Spleen (tissue), 11 donors: ENCODE data around the gene ANGPTL2. TPM values are rescaled to one million over a fixed set of nuclear protein-coding genes. Genes with fewer than 3 reads are reported as not detected.

Experiments used
- DNase-seq: peaks from one replicate; pipeline ENCODE4 v3.0.0-alpha.2; 2020
- H3K27ac ChIP-seq, 8 donors: fragments of 200-600 bp; sonication (generic) in 7 of 8; 1 replicate in 4 of 8; 2 replicates in 4 of 8; pipeline versions ENCODE4 v1.5.0 to v1.8.0; 2016 to 2021; ENCODE audit warnings: inconsistent platforms in 4 of 8, mild to moderate bottlenecking in 4 of 8, moderate library complexity in 1 of 8
- H3K27me3 ChIP-seq, 7 donors: fragments of 200-600 bp; sonication (generic) in 6 of 7; replicated peaks in 1 of 7; 1 replicate in 4 of 7; 2 replicates in 3 of 7; pipeline versions ENCODE4 v1.5.0 to v1.8.0; 2016 to 2021; ENCODE audit warnings: inconsistent platforms in 3 of 7, mild to moderate bottlenecking in 1 of 7
- H3K36me3 ChIP-seq, 6 donors: fragments of 200-600 bp; sonication (generic) in 5 of 6; 1 replicate in 4 of 6; 2 replicates in 2 of 6; pipeline versions ENCODE4 v1.5.0 to v1.8.0; 2016 to 2021; ENCODE audit warnings: inconsistent platforms in 2 of 6
- H3K4me1 ChIP-seq, 6 donors: fragments of 200-600 bp; sonication (generic) in 5 of 6; 1 replicate in 3 of 6; 2 replicates in 3 of 6; pipeline versions ENCODE4 v1.5.0 to v1.8.0; 2016 to 2021; ENCODE audit warnings: inconsistent platforms in 3 of 6
- H3K4me3 ChIP-seq, 8 donors: fragments of 200-600 bp; sonication (generic) in 7 of 8; 1 replicate in 4 of 8; 2 replicates in 4 of 8; pipeline versions ENCODE4 v1.5.0 to v1.8.0; 2016 to 2021; ENCODE audit warnings: inconsistent platforms in 4 of 8, mild to moderate bottlenecking in 4 of 8, moderate library complexity in 2 of 8
- H3K9me3 ChIP-seq, 8 donors: fragments of 200-600 bp; sonication (generic) in 7 of 8; 1 replicate in 4 of 8; 2 replicates in 4 of 8; pipeline versions ENCODE4 v1.5.0 to v1.8.0; 2016 to 2021; ENCODE audit warnings: inconsistent platforms in 4 of 8
- CTCF ChIP-seq, 11 experiments: fragments of 200-600 bp in 7 of 11; fragments of 450-650 bp in 4 of 11; sonication (generic) in 4 of 11; IDR thresholded peaks in 8 of 11; conservative IDR thresholded peaks in 3 of 11; 1 replicate in 7 of 11; 2 replicates in 4 of 11; pipeline versions ENCODE4 v1.4.0 to v1.8.0; 2016 to 2021; ENCODE audit warnings: antibody characterized with exemption in 11 of 11, inconsistent platforms in 4 of 11, mild to moderate bottlenecking in 1 of 11
- POLR2A ChIP-seq, 3 donors: fragments of 450-650 bp; IDR thresholded peaks; one replicate each; pipeline ENCODE4 v1.5.1; 2017; ENCODE audit warnings: antibody characterized with exemption in 3 of 3, mild to moderate bottlenecking in 1 of 3
- POLR2AphosphoS5 ChIP-seq, 3 donors: sonication (generic); formaldehyde crosslinking; IDR thresholded peaks; one replicate each; pipeline ENCODE4 v1.5.1; 2017; ENCODE audit warnings: antibody characterized with exemption in 3 of 3
- WGBS, 5 donors: extraction: QIAGEN DNeasy Blood & Tissue Kit in 3 of 5; methylation state at CpG; one replicate each; pipeline versions ENCODE4 v1.1.5 to v1.1.7; 2013 to 2018; 5-methylcytosine and 5-hydroxymethylcytosine counted together
- intact Hi-C: fragments of 100-400 bp; cut with DNase I; formaldehyde crosslinking; loops from one replicate; pipeline ENCODE4 v1.15.0; 2023; ENCODE audit warnings: low total_unique reads
- polyA plus RNA-seq, 3 donors: library from polyadenylated mRNA; stranded (reverse); fragments of 200-250 nt; gene quantifications; one replicate each; pipeline ENCODE4 v1.2.1, GENCODE V29; 2013
- total RNA-seq, 7 donors: library from RNA; depleted of rRNA in 3 of 7; stranded (reverse); fragments of >200 nt in 3 of 7; fragmentation: NEBNext Ultra II Directional in 4 of 7; extraction: Animal tissue kit (Norgen Biotek cat#: 25700) in 4 of 7; gene quantifications; one replicate each; pipeline versions ENCODE4 v1.1.0 to v1.2.1, GENCODE V29; 2016 to 2021
- donor health status: healthy with polysubstance abuse.
- donor health status: DM: no; HTN: no; CAD: no; lungs with moderate emphysema.
- donor health status: DM: no; HTN: no; CAD: no.
- donor health status: Bipolar disorder and iron deficiency.
- donor health status: healthy.
- donor health status: DM: no; HTN: no; CAD: no.
- donor health status: DM: yes; HTN: yes; CAD: no.

Gene ANGPTL2
- total and polyA plus RNA-seq, 10 donors, result 6.6 to 103 (median 48.1) TPM

- Histone ChIP-seq H3K36me3 (peaks cover 0 to 10% (median 0%) of the 10 kb centered on the region in 6 donors), H3K27me3 (no peaks in the 10 kb centered on the region), H3K4me1 (peaks cover 0 to 20% (median 8%) of the 10 kb centered on the region in 6 donors), H3K4me3 (no peak overlapping the region), H3K9me3 (no peaks in the 10 kb centered on the region), H3K27ac (no peak overlapping the region)
- intact Hi-C loops, result no loop called here
- TF ChIP-seq POLR2AphosphoS5 (IDR thresholded peaks at IDR 0.05) (no peak), POLR2A (IDR thresholded peaks at IDR 0.05) (no peak), CTCF (IDR thresholded peaks at IDR 0.05 in 8 of 11, conservative IDR thresholded peaks at IDR 0.05 in 3 of 11) (no peak)
- DNase-seq, result no peak
- 69 to 91% (median 76%) methylated on average over 5 of the region's 5 CpGs for WGBS, 5 donors
Observed at GRCh38 chr9:127169575-127169883, 47.1 kb upstream of the ANGPTL2 start.

GRCh38 chr9:127168756-127169574 lies 46.5 kb upstream of the ANGPTL2 start:
- no peak overlapping the region for H3K4me3 ChIP-seq
- peaks cover 0 to 22% (median 11%) of the 10 kb centered on the region in 6 donors for H3K4me1 ChIP-seq
- H3K9me3 ChIP-seq, result no peaks in the 10 kb centered on the region
- intact Hi-C loops, result no loop called here
- no peak overlapping the region for H3K27ac ChIP-seq
- peaks cover 0 to 10% (median 0%) of the 10 kb centered on the region in 6 donors for H3K36me3 ChIP-seq
- no peak for DNase-seq
- 91 to 99% (median 93%) methylated on average over 8 to 10 of the region's 10 CpGs for WGBS, 5 donors
- no peaks in the 10 kb centered on the region for H3K27me3 ChIP-seq
- TF ChIP-seq CTCF (IDR thresholded peaks at IDR 0.05 in 8 of 11, conservative IDR thresholded peaks at IDR 0.05 in 3 of 11) (no peak), POLR2AphosphoS5 (IDR thresholded peaks at IDR 0.05) (no peak), POLR2A (IDR thresholded peaks at IDR 0.05) (no peak)

- no peak for TF ChIP-seq CTCF (IDR thresholded peaks at IDR 0.05 in 8 of 11, conservative IDR thresholded peaks at IDR 0.05 in 3 of 11)
- TF ChIP-seq POLR2AphosphoS5 (IDR thresholded peaks at IDR 0.05), result no peak
- TF ChIP-seq POLR2A (IDR thresholded peaks at IDR 0.05), result no peak
- 80 to 91% (median 86%) methylated on average over 11 of the region's 11 CpGs for WGBS, 5 donors
- Histone ChIP-seq H3K4me1 (peaks cover 0 to 34% (median 23%) of the 10 kb centered on the region in 6 donors), H3K27me3 (no peaks in the 10 kb centered on the region), H3K9me3 (no peaks in the 10 kb centered on the region), H3K27ac (no peak overlapping the region), H3K36me3 (peaks cover 0 to 10% (median 0%) of the 10 kb centered on the region in 6 donors), H3K4me3 (no peak overlapping the region)
- no peak for DNase-seq
- intact Hi-C loops, result no loop called here
Observed at GRCh38 chr9:127167560-127168326, 45.3 kb upstream of the ANGPTL2 start.
